ENCODE results near the gene GRK2. TPM values are rescaled to one million over a fixed set of nuclear protein-coding genes. Genes with fewer than 3 reads are reported as not detected.

The GRK2 gene
- total and polyA plus RNA-seq, 9 of the 15 experiments (the other 6 are each of a cell fraction or from before 2014, with no cell fraction given) = 0.24 to 95.8 (median 56.5) TPM

DNA sequence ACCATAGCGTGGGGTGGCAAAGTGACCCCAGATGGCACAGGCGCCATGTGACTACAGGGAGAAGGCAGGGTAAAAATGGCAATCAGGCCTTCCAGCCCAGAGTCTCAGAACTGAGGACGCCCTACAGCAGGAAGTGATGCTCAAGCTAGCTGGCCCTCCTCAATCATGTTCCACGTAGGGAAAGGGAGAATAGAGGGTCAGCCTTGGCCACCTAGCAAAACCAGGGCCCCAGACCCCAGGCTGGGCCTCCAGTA lies 21.9 kb downstream of the GRK2 start (continued):
- TF ChIP-seq, protein P1, sequence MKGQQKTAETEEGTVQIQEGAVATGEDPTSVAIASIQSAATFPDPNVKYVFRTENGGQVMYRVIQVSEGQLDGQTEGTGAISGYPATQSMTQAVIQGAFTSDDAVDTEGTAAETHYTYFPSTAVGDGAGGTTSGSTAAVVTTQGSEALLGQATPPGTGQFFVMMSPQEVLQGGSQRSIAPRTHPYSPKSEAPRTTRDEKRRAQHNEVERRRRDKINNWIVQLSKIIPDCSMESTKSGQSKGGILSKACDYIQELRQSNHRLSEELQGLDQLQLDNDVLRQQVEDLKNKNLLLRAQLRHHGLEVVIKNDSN (CRISPR knock-in tag; IDR thresholded peaks at IDR 0.05) = peak; percentile 59
- TF ChIP-seq, protein P2, sequence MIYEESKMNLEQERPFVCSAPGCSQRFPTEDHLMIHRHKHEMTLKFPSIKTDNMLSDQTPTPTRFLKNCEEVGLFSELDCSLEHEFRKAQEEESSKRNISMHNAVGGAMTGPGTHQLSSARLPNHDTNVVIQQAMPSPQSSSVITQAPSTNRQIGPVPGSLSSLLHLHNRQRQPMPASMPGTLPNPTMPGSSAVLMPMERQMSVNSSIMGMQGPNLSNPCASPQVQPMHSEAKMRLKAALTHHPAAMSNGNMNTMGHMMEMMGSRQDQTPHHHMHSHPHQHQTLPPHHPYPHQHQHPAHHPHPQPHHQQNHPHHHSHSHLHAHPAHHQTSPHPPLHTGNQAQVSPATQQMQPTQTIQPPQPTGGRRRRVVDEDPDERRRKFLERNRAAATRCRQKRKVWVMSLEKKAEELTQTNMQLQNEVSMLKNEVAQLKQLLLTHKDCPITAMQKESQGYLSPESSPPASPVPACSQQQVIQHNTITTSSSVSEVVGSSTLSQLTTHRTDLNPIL (CRISPR knock-in tag; IDR thresholded peaks at IDR 0.05) = no peak
- TF ChIP-seq THRB (CRISPR knock-in tag; conservative IDR thresholded peaks at IDR 0.05) = peak; percentile 63; the same call in 1 of the 2 replicates
- TF ChIP-seq DDX20 (tag; IDR thresholded peaks at IDR 0.05; ENCODE audit: low read depth) = no peak; the same call in 1 of the 2 replicates
- TF ChIP-seq, protein P3, sequence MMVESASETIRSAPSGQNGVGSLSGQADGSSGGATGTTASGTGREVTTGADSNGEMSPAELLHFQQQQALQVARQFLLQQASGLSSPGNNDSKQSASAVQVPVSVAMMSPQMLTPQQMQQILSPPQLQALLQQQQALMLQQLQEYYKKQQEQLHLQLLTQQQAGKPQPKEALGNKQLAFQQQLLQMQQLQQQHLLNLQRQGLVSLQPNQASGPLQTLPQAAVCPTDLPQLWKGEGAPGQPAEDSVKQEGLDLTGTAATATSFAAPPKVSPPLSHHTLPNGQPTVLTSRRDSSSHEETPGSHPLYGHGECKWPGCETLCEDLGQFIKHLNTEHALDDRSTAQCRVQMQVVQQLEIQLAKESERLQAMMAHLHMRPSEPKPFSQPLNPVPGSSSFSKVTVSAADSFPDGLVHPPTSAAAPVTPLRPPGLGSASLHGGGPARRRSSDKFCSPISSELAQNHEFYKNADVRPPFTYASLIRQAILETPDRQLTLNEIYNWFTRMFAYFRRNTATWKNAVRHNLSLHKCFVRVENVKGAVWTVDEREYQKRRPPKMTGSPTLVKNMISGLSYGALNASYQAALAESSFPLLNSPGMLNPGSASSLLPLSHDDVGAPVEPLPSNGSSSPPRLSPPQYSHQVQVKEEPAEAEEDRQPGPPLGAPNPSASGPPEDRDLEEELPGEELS (CRISPR knock-in tag; IDR thresholded peaks at IDR 0.05; ENCODE audit: borderline replicate concordance) = no peak
- TF ChIP-seq BACH1 (tag; IDR thresholded peaks at IDR 0.05) = peak; percentile 73; the same call in 1 of the 2 replicates
- peak; percentile 23; the same call in 1 of the 2 replicates for TF ChIP-seq ZNF311 (CRISPR knock-in tag; IDR thresholded peaks at IDR 0.05)
- peak in 1 of 2 experiments; percentile 6; a peak in 1 of 4 replicates for TF ChIP-seq MAZ (CRISPR knock-in tag; conservative IDR thresholded peaks at IDR 0.05 in 1 of 2, IDR thresholded peaks at IDR 0.05 in 1 of 2)
- TF ChIP-seq, protein P4, sequence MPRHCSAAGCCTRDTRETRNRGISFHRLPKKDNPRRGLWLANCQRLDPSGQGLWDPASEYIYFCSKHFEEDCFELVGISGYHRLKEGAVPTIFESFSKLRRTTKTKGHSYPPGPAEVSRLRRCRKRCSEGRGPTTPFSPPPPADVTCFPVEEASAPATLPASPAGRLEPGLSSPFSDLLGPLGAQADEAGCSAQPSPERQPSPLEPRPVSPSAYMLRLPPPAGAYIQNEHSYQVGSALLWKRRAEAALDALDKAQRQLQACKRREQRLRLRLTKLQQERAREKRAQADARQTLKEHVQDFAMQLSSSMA (CRISPR knock-in tag; IDR thresholded peaks at IDR 0.05) = no peak
- TF ChIP-seq EWSR1 (IDR thresholded peaks at IDR 0.05; ENCODE audit: borderline replicate concordance, low read depth, partially characterized antibody) = no peak
- peak; percentile 38; the same call in 1 of the 2 replicates for TF ChIP-seq DPF2 (IDR thresholded peaks at IDR 0.05)
- no peak for TF ChIP-seq CREM (IDR thresholded peaks at IDR 0.05; ENCODE audit: low read depth)
- 0 out of 2 replicates have a peak, but pooled peaks have one; percentile 16 for TF ChIP-seq HDAC2 (IDR thresholded peaks at IDR 0.05)
- TF ChIP-seq ZNF24 (IDR thresholded peaks at IDR 0.05) = no peak
- no peak for TF ChIP-seq BHLHE40 (IDR thresholded peaks at IDR 0.05; ENCODE audit: low read length)
- TF ChIP-seq FOXA1 (IDR thresholded peaks at IDR 0.05; ENCODE audit: borderline replicate concordance) = no peak
- TF ChIP-seq SMARCA4 (IDR thresholded peaks at IDR 0.05) = peak; percentile 58; the same call in 1 of the 2 replicates
- TF ChIP-seq POU5F1 (IDR thresholded peaks at IDR 0.05; ENCODE audit: borderline replicate concordance, low read depth, low read length, partially characterized antibody) = no peak
- TF ChIP-seq ZNF778 (CRISPR knock-in tag; IDR thresholded peaks at IDR 0.05) = no peak
- TF ChIP-seq ZNF584 (CRISPR knock-in tag; IDR thresholded peaks at IDR 0.05; ENCODE audit: low read depth) = 0 out of 2 replicates have a peak, but pooled peaks have one; percentile 63
- no peak for TF ChIP-seq LEF1 (IDR thresholded peaks at IDR 0.05)
- no peak for TF ChIP-seq JUN (IDR thresholded peaks at IDR 0.05; ENCODE audit: borderline replicate concordance, low read depth, low read length)
- peak; percentile 18; the same call in 1 of the 2 replicates for TF ChIP-seq JUN (CRISPR knock-in tag; IDR thresholded peaks at IDR 0.05; ENCODE audit: borderline replicate concordance)

Measured in K562 (cell line).